K562 (cell line): Measurements from ENCODE around the gene MRPS10. TPM values are rescaled to one million over a fixed set of nuclear protein-coding genes. Genes with fewer than 3 reads are reported as not detected.

Experiments used
- ELF1 ChIP-seq: fragments of 200-800 bp; sonication (Bioruptor generic); IDR thresholded peaks from 2 replicates; pipeline ENCODE4 v1.6.1; 2016; ENCODE audit warnings: missing genetic modification characterization, missing compliant biosample characterization
- FOXK1 ChIP-seq: sonication (generic); formaldehyde crosslinking; IDR thresholded peaks from 2 replicates; pipeline ENCODE4 v1.8.0; 2022; ENCODE audit warnings: missing genetic modification reagents, mild to moderate bottlenecking, borderline replicate concordance
- HDAC1 ChIP-seq, 2 experiments: fragments of 450-650 bp; IDR thresholded peaks; 2 replicates each; pipeline ENCODE4 v1.6.1; 2016 to 2017; ENCODE audit warnings: inconsistent platforms in 1 of 2, mild to moderate bottlenecking in 1 of 2, moderate library complexity in 1 of 2
- KLF13 ChIP-seq: fragments of 450-650 bp; IDR thresholded peaks from 2 replicates; pipeline ENCODE4 v1.6.1; 2016; ENCODE audit warnings: missing genetic modification characterization, low read depth, mild to moderate bottlenecking, missing compliant biosample characterization, moderate library complexity, borderline replicate concordance
- NFIC ChIP-seq: fragments of 450-650 bp; IDR thresholded peaks from 2 replicates; pipeline ENCODE4 v1.6.1; 2017; ENCODE audit warnings: mild to moderate bottlenecking, inconsistent platforms
- PHF8 ChIP-seq: fragments of 200-600 bp; sonication (generic); IDR thresholded peaks from 2 replicates; pipeline ENCODE4 v1.6.1; 2012; ENCODE audit warnings: mixed run types, mild to moderate bottlenecking, inconsistent platforms, low read length, moderate library complexity, borderline replicate concordance
- RBM14 ChIP-seq: fragments of 200-400 bp; formaldehyde crosslinking; IDR thresholded peaks from 2 replicates; pipeline ENCODE4 v1.6.1; 2018; ENCODE audit warnings: low read depth, mild to moderate bottlenecking, low read length, moderate library complexity, borderline replicate concordance; ENCODE audit not compliant: insufficient read depth
- SMC3 ChIP-seq: conservative IDR thresholded peaks from 2 replicates; pipeline ENCODE4 v1.6.1; 2011; ENCODE audit warnings: low read depth, low read length, improper control_type of control experiment; ENCODE audit not compliant: insufficient read depth
- TFAP4 ChIP-seq: sonication (generic); formaldehyde crosslinking; IDR thresholded peaks from 2 replicates; pipeline ENCODE4 v1.8.0; 2022; ENCODE audit warnings: missing genetic modification reagents, mild to moderate bottlenecking, moderate library complexity, borderline replicate concordance
- ZC3H8 ChIP-seq: fragments of 450-650 bp; IDR thresholded peaks from 2 replicates; pipeline ENCODE4 v1.6.1; 2017
- ZNF174 ChIP-seq: fragments of 250-450 bp; sonication (Bioruptor Pico); IDR thresholded peaks from 2 replicates; pipeline ENCODE4 v1.4.0; 2020; ENCODE audit warnings: mild to moderate bottlenecking
- polyA plus RNA-seq, 8 experiments: library from polyadenylated mRNA; depleted of rRNA in 4 of 8; stranded (reverse) in 5 of 8; unstranded in 3 of 8; fragments of >200 nt; fragmentation: Nextera tagmentation in 2 of 8; fragmentation: Illumina TruSeq in 1 of 8; extraction: Ambion mirVana in 2 of 8; extraction: Trizol in 1 of 8; gene quantifications; 2 replicates each; pipeline versions ENCODE4 v1.2.1 to v1.2.3, GENCODE V29; 2011 to 2014; ENCODE audit warnings: inconsistent platforms in 1 of 8, missing spikeins in 1 of 8
- total RNA-seq, 7 experiments: library from RNA; depleted of rRNA in 6 of 7; stranded (reverse); fragments of >200 nt in 6 of 7; fragmentation: Illumina TruSeq in 2 of 7; extraction: Trizol in 2 of 7; gene quantifications; 2 replicates each; pipeline versions ENCODE4 v1.2.1 to v1.2.3, GENCODE V29; 2011 to 2021; ENCODE audit warnings: low replicate concordance in 1 of 7

Gene MRPS10
- total and polyA plus RNA-seq, 9 of the 15 experiments (the other 6 are each of a cell fraction or from before 2014, with no cell fraction given): 48.6 to 166 (median 93.7) TPM

GRCh38 chr6:42166444-42167141 lies 51.1 kb downstream of the MRPS10 start (continued):
- TF ChIP-seq ZNF174 (CRISPR knock-in tag): no peak
- peak; percentile 69 for TF ChIP-seq ELF1 (tag)
- TF ChIP-seq KLF13 (tag): 0 out of 2 replicates have a peak, but pooled peaks have one; percentile 38
- no peak for TF ChIP-seq FOXK1 (CRISPR knock-in tag)
- TF ChIP-seq HDAC1 (IDR thresholded peaks at IDR 0.05): peak in 1 of 2 experiments; percentile 49; a peak in 1 of 4 replicates
- TF ChIP-seq SMC3: peak; percentile 85
- peak; percentile 73 for TF ChIP-seq NFIC
- TF ChIP-seq TFAP4 (CRISPR knock-in tag): peak; percentile 69; the same call in 1 of the 2 replicates
- TF ChIP-seq RBM14: no peak
- no peak for TF ChIP-seq PHF8
- 0 out of 2 replicates have a peak, but pooled peaks have one; percentile 14 for TF ChIP-seq ZC3H8
